Suppressor macrophage (primary cell): ENCODE measurements around the gene ELOVL1.

Experiments used
- DNase-seq, 4 experiments: peaks; one replicate each; pipeline ENCODE4 v3.0.0-alpha.2; 2020 to 2022

The ELOVL1 gene

DNA sequence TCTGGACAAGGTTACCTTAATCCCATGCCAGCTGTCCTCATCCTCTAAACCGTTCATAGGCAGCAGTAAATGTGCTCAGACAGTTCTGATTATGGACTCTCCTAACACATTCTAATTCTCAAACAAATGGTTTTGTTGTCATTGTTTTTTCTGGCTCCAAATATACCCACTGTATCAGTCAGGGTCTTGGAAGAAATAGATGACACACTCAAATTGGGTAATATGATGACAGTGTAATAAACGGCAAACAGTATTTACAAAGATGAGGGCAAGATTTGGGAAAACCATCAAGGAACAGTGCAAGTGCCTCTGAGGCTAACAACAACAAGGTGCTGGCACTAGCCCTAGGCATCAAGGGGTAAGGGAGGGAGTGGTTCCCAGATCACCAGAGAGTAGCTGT lies 13.3 kb downstream of the ELOVL1 start:
- DNase-seq: no peak

DNA sequence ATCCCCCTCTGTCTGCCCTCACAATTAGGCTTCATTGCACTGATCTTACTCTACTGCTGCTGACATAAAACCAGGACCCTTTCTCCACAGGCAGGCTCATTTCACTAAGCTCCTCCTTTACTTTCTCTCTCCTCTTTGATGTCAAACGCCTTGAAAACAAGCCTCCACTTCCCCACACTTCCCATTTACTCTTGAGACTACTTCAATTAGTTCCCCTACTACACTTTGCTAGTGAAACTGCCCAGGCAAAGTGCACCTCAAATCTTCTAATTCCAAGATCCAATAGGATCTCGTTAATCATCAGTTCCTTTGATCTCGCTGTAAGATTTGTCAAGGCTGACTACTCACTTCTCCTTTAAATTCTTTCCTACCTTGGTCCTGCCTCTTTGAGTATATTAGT lies 14.9 kb downstream of the ELOVL1 start:
- DNase-seq: peak; percentile 20 to 38 (median 24)

DNA sequence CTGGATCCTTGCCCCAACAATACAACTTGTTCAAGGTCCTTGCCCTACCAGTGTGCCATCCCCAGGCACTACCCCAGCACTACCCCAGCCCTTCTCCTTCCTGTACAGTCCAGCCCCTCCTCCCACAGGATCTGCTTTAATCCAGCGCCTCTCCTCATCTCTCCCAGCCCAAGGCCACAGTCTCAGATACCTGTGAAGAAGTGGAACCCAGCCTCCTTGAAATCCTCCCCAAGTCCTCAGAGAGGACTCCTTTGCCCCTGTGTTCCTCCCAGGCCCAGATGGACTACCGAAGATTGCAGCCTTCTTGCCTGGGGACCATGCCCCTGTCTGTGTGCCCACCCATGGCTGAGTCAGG lies 15.5 kb downstream of the ELOVL1 start:
- no peak for DNase-seq

DNA sequence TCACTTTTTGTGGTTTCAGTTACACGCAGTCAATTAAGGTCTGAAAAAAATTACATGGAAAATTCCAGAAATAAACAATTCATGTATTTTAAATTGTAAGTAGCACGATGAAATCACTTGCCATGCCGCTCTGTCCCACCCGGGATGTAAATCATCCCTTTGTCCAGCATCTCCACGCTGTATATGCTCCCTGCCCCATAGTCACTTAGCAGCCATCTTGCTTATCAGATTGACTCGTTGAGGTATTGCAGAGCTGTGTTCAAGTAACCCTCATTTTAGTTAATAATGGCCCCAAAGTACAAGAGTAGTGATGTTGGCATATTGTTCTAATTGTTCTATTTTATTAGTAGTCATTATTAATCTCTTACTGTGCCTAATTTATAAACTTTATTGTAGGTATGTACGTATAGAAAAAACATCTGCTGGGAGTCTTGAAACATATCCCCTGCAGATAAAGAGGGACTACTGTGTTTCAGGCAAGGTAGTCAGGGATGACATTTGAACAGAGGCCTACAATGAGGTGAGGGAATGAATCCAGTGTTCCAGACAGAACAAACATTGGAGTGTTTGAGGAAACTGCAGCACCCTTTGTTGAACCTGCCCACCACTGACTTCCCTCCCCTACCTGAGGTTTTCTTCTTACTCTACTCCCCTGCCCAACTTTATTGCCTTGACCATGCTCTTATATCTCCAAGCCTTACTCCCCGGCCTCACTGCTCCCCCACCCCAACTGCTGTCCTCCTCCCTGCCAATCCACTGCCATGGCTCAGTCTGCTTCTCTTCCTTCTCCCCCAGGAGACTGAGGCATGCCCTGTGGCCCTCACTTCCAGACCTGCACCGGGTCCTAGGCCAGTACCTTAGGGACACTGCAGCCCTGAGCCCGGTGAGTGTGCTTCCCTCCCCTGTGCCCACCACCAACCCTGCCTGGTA lies 16.1 kb downstream of the ELOVL1 start:
- no peak for DNase-seq

DNA sequence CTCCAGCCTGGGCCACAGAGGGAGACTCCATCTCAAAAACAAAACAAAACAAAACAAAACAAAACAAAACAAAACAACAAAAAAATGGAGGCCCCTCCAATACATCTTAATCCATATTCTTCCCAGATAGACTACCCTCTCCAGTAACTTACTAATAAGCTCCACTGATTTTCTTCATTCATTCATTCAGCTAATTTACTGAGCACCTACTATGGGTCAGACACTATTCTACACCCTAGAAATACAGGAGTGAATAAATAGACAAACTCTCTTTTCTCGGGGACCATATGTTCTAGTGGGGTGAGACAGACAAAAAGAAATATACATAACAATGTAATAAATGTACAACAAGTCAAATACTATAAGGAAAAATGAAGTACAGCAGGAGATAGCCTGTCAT lies 16.8 kb downstream of the ELOVL1 start:
- DNase-seq: no peak

DNA sequence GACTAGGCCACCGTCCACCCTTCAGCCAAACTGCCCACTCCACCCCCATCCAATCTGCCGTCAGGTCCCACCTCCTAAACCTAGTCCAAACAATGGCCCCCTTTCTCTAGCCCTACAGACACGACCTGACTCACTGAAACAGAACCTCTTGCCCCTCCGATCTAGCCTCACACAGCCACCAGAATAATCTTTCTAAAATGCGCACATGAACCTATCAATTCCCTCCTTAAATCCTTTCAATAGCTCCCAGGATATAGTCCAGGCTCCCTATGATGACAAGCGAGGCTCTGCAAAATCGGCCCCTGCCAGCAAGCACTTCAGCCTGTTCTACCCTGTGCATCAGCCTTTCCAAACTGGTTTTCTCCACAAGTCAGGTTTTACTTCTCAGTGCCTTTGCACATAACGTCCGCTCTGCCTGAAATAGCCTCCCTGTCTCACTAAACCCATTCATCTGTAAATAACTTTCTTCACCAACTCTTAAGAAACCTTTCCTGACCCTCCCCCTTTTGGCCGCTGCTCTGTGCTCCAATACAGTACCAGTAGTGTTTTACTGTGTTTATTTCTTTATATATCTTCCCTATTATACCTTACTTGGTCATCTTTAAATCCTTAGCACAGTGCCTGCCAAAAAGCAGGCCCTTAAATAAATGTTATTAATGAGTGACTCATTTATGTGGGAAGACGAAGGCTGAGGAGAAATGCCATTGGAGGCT lies 18.1 kb downstream of the ELOVL1 start:
- no peak for DNase-seq

DNA sequence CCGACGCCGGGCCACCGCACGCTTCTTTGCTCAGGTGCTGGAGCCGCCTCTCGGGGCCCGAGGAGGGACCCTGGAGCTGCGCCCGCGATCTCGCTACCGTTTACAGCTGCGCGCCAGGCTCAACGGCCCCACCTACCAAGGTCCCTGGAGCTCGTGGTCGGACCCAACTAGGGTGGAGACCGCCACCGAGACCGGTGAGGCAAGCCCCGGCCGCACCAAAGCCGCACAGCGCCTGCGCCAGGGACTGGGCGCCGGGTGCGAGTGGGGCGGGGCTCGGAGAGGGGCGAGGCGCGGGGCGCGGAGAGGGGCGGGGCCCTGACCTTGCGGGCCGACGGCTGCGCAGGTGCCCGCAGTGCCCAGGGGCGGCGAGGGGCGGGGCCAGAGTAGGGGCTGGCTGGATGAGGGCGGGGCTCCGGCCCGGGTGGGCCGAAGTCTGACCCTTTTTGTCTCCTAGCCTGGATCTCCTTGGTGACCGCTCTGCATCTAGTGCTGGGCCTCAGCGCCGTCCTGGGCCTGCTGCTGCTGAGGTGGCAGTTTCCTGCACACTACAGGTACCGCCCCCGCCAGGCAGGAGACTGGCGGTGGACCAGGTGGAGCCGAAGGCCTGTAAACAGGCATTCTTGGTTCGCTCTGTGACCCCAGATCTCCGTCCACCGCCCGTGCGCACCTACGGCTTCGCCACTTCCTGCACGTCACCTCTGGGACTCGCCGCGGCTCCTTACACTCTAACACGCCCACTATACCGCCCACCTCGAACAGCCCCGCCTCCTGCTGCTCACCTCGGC lies 18.8 kb downstream of the ELOVL1 start:
- DNase-seq: peak in 2 of 4 experiments; percentile 23 to 27

DNA sequence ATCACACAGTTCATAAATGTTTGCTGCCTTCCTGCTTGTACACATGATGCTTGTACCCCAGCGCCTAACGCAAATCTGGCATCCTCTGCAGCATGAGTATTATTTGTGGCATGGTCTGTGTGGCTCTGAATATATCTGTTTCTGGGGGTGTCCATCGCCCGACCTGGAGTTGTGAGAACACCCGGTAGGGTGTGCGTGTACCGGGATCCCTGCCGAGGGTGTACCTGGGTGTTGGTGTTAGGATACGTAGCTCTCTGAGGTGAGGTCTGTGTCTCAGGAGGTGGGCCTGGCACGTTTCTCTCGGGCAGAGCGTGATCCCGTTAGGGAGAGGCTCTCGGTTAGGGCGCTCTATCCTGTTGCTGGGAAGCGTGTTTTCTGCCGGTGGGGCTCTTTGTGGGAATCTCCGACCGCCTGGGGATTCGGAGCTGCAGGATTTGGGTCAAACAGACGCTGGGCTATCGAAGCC lies 19.4 kb downstream of the ELOVL1 start:
- no peak for DNase-seq

DNA sequence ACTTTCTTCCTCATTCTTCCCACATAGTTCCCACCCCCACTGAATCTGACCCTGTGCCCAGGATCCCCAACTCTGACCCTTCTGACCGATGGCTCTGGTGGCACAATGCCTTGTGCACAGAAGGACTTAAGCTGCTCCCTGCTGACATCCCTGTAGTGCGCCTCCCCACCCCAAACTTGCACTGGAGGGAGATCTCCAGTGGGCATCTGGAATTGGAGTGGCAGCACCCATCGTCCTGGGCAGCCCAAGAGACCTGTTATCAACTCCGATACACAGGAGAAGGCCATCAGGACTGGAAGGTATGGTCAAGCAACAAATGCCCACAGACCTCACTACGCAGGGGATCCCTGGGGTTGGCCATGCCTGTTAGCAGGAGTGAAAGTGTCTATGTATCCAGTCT lies 21.2 kb downstream of the ELOVL1 start:
- DNase-seq: no peak

DNA sequence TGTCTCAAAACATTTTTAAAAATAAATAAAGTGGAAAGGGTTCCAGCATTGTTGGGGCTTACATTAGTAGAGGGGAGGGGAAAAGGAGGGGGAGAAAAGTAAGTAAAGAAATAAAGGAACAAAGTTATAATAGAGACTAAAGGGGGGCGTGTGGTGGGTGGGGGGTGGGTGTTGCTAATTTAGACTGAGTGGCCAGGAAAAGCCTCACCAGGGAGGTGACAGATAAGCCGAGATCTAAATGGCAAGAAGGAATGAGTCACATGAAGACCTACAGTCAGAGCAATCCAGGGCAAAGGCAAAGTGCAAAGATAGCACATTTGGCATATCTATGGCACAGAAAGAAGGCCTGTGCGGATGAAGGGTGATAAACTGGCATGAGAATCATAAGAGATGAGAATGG lies 22.7 kb downstream of the ELOVL1 start:
- DNase-seq: peak in 3 of 4 experiments; percentile 40 to 65 (median 51)

DNA sequence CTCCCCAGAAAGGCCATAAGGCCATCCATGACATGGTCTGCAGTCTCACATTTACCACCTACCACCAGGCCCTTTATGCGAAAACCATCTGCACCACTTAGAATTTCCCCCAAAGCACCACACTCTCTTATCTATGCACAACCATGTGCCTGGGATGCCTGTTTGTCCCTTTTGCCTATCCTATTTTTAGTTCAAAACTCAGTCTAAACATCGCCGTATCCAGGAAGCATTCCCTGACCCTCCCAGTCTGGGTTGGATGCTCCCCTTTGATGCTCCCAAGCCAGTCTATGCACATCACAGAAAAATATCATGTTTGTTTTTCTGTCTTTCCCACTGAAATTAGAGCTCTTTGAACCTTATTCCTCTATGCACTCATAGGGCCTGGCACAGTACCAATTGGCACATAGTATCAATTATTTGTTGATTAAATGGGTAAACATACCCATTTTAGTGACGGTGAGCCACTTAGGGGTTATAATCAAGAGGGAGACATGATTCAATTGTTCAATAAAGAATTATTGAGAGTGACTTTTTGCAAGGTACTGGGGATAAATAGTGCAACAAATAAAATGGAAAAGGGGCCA lies 23.5 kb downstream of the ELOVL1 start:
- no peak for DNase-seq

DNA sequence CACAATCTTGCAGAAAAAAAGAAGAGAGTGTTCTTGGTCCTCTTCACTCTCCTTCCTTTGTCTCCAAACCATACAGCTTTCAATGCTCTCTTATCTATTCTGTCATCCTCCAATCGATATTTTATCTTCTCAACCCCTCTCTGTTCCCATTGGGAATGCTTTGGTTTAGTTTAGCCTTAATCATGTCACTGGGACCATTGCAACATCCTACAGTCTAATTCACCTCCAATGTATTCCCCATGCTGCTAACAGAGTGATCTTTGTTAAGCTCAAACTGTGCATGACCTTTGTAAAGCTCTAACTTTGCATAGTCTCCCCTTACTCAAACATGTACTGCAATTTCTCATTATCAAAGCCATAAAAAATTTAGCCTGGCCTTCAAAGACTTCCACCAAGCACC lies 27.3 kb downstream of the ELOVL1 start:
- no peak for DNase-seq

DNA sequence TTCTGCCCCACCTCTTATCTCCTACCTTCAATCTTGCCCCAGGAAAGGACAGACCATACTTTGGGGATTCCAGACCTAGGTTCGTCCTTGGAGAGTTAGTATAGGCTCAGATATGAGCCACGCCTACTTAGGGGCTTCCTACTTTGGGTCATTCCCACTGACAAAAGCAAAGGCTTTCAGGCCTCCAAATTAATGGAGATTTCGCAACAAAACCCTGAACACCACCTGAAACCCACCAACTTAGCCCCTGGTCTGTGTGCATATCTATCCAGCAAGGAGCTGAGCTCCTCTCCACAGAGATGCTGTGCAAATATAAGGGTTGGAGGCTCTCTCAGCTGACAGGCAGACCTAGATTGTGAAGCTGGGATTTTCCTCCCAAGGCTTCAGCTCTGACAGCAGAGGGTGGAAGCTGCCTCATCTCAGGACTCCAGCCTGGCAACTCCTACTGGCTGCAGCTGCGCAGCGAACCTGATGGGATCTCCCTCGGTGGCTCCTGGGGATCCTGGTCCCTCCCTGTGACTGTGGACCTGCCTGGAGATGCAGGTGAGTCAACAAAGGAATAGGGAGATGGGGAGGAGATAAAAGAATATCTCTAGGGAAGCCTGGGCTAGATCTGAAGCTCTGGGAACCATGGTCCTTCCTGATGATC lies 28.1 kb downstream of the ELOVL1 start:
- DNase-seq: no peak

DNA sequence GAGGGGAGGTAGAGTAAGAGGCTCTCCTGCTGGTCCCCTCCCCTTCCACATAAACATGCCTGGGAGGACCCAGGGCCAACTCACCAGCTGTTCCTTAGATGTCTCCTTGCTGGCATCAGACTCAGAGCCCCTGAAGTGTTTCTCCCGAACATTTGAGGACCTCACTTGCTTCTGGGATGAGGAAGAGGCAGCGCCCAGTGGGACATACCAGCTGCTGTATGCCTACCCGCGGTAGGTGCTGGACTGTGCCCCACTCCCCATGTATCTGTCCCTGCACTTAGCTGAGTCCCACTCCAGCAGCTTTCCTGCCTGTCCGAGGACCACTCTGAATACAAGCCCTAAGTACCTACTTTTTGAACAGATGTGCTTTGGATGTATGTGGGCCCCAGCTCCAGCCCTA lies 29.8 kb downstream of the ELOVL1 start:
- DNase-seq: no peak

DNA sequence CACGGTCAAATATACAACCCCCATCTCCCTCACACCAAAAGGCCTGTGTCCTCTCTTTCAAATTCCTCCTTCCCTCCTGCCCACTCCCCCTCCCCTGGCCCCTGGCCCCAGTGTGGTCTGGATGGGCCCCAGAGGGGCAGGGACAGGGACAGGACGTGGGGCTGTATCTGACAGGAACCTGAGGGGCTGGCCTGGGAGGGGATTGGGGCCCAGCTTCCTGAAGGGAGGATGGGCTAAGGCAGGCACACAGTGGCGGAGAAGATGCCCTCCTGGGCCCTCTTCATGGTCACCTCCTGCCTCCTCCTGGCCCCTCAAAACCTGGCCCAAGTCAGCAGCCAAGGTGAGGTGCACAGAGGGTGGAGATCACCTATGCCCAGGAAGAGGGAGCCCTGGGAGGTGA lies 30.2 kb downstream of the ELOVL1 start, which contains the start of gene MPL:
Gene MPL (plus strand): TSS at position 231 of the 400 bp plus-strand sequence. CDS start 31 bp downstream, at position 262.
- no peak for DNase-seq

DNA sequence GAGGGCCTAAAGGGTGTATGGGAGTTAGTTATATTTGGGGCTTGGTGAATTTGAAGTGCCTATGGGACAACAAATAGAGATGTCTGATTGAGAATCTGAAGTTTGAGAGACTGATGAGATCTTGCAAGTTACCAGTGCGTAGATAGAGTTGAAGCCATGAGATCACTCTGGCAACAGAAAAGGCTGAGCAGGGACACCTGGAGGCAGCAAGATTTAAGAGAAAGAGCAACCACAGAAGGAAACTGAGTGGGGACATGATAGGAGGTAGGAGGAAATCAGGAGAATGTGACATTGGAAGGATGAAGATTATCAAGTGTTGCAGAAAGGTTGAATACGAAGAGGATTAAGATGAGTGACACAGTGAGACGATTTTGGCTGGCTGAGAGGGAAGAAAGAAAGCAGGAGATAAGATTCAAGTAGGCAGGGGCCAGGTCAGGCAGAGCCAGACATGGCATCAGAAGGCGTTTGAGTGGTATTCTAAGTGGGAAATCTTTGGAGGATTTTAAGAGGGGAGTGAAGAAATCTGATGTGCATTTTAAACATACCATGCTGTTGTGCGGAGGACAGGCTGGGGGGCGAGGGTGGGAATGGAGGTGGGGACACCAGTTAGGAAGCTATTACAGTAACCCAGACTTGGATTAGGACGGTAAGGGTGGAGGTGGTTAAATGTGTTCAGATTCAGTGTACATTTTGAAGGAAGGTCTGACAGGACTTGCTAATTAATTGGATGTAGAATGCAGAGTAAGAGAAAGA lies 33.2 kb downstream of the ELOVL1 start:
- no peak for DNase-seq

DNA sequence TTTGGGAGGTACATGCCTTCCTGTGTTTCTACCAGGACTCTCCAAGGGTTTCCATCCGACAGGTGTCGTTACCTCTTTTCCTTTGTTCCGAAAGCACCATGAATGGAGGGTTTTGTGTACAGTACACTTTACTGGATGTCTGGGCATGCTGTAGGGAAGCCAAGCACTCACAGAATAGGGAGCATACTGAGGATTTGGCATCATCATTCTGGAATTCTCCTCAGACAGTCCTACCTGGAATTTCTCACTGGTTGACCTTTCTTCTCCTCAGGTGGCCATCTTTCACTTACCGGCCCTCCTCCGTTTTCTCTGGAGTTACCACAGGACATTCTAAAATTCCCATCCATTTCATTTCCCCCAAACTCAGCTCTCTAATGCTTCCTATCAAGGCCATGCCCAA lies 36.1 kb downstream of the ELOVL1 start:
- no peak for DNase-seq

DNA sequence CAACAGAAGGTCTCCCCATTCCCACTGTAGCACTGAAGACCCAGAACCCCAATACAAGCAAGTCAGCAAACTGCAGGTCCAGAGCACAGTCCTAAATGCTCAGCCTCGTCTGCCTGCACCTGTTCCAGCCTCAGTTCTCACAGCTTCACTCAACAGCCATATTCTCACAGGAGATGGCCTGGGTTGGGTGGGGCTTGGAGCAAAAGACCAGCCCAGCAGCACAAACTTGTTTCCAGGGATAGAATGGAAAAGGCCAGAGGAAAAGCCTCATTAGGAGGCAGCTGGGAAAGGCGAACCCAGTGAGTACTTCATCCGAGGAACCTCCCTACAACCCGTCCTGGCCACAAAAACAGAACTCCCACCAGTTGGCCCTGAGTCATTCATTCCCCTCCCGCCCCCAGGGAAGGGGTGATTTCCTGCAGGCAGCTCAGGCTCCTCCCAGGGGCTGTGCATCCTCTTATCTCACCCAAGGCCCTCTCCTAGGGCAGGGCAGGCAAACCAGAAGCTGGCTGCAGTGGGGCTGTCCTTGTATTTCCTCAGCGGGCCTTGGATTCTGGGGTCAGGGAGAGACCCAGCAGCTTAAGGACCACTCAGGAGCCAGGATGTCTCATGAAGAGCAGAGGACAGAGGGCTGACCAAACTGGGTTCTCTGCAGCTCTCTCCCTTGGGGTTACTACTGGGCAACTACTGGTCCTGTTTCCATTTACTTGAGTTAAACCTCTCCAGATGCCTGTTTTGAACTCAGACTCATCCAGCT lies 37.6 kb downstream of the ELOVL1 start:
- peak; percentile 87 to 94 (median 94) for DNase-seq

DNA sequence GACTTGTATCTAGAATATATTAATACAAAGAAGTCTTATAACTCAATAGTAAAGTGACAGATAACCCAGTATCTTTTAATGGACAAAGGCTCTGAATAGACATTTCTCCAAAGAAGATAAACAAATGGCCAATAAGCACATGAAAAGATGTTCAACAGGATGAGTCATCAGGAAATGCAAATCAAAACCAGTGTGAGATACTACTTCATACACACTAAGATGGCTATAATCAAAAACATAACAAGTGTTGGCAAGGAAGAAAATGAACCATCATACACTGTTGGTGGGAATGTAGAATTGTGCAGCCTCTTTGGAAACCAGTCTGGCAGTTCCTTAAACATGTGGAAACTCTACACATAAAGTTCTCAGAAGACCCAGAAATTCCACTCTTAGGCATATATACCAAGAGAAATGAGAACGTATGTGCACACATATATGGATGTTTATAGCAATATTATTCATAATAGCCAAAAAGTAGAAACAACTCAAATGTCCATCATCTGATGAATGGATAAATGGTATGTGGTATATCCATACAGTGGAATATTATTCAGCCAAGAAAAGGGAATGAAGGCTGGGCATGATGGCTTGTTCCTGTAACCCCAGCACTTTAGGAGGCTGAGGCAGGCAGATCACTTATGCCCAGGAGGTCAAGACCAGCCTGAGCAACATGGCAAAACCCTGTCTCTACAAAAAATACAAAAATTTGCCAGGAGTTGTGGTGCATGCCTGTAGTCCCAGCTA lies 40.1 kb downstream of the ELOVL1 start:
- DNase-seq: no peak

DNA sequence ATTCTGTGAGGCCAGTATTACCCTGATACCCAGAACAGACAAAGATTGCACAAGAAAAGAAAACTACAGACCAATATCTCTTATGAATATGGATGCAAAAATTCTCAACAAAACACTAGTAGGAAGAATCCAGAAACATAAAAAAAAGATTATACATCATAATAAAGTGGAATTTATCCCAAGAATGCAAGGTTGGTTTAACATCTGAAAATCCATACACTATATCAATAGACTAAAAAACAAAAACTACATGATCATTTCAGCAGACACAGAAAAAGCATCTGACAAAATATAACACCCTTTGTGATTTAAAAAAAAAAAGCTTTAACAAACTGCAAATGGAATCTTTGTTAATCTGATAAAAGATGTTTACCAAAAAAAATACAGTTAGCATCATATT lies 42.4 kb downstream of the ELOVL1 start:
- no peak for DNase-seq
